Measurements from ENCODE around the gene MXI1.
"Not testable (repeated sequence)": the region's sequence is repeated elsewhere in the genome, so short reads cannot be mapped to it uniquely, and the experiment has no call there.

MXI1 gene

GRCh38 chr10:110239892-110240291 is 32.5 kb downstream of the MXI1 start:
- DNase-seq (ENCODE audit: low read depth, low spot score), result no peak

- no peak for DNase-seq (ENCODE audit: low read depth, low spot score)
Measured at GRCh38 chr10:110241407-110241806, 34.0 kb downstream of the MXI1 start.

GRCh38 chr10:110241841-110242240 is 34.4 kb downstream of the MXI1 start:
- no peak for DNase-seq (ENCODE audit: low read depth, low spot score)

- no peak for DNase-seq (ENCODE audit: low read depth, low spot score)
Measured at GRCh38 chr10:110242511-110242910, 35.1 kb downstream of the MXI1 start.

- no peak for DNase-seq (ENCODE audit: low read depth, low spot score)
Measured at GRCh38 chr10:110244550-110244949, 37.1 kb downstream of the MXI1 start.

- DNase-seq (ENCODE audit: low read depth, low spot score), result not testable (repeated sequence)
Measured at GRCh38 chr10:110247833-110248232, 40.4 kb downstream of the MXI1 start.

- DNase-seq (ENCODE audit: low read depth, low spot score), result not testable (repeated sequence)
Measured at GRCh38 chr10:110249489-110249888, 42.1 kb downstream of the MXI1 start.

- not testable (repeated sequence) for DNase-seq (ENCODE audit: low read depth, low spot score)
Measured at GRCh38 chr10:110251392-110251791, 44.0 kb downstream of the MXI1 start.

- no peak for DNase-seq (ENCODE audit: low read depth, low spot score)
Measured at GRCh38 chr10:110252151-110252550, 44.7 kb downstream of the MXI1 start.

GRCh38 chr10:110254467-110254866 is 47.1 kb downstream of the MXI1 start:
- DNase-seq (ENCODE audit: low read depth, low spot score), result no peak

- no peak for DNase-seq (ENCODE audit: low read depth, low spot score)
Measured at GRCh38 chr10:110258542-110258941, 51.1 kb downstream of the MXI1 start.

- no peak for DNase-seq (ENCODE audit: low read depth, low spot score)
Measured at GRCh38 chr10:110259317-110259716, 51.9 kb downstream of the MXI1 start.

GRCh38 chr10:110260746-110261477 is 53.5 kb downstream of the MXI1 start:
- no peak for DNase-seq (ENCODE audit: low read depth, low spot score)

- no peak for DNase-seq (ENCODE audit: low read depth, low spot score)
Measured at GRCh38 chr10:110263164-110263563, 55.8 kb downstream of the MXI1 start.

- DNase-seq (ENCODE audit: low read depth, low spot score), result no peak
Measured at GRCh38 chr10:110265573-110266193, 58.3 kb downstream of the MXI1 start.

GRCh38 chr10:110267276-110267675 is 59.9 kb downstream of the MXI1 start:
- DNase-seq (ENCODE audit: low read depth, low spot score), result no peak

- no peak for DNase-seq (ENCODE audit: low read depth, low spot score)
Measured at GRCh38 chr10:110268442-110268841, 61.0 kb downstream of the MXI1 start.

- no peak for DNase-seq (ENCODE audit: low read depth, low spot score)
Measured at GRCh38 chr10:110268971-110269370, 61.6 kb downstream of the MXI1 start.

- DNase-seq (ENCODE audit: low read depth, low spot score), result peak; percentile 41
Measured at GRCh38 chr10:110269374-110270318, 62.2 kb downstream of the MXI1 start.

- DNase-seq (ENCODE audit: low read depth, low spot score), result not testable (repeated sequence)
Measured at GRCh38 chr10:110272995-110273394, 65.6 kb downstream of the MXI1 start.

- no peak for DNase-seq (ENCODE audit: low read depth, low spot score)
Measured at GRCh38 chr10:110273474-110273873, 66.1 kb downstream of the MXI1 start.

GRCh38 chr10:110274072-110274627 is 66.7 kb downstream of the MXI1 start:
- DNase-seq (ENCODE audit: low read depth, low spot score), result no peak

Data from brain pericyte (primary cell).